HepG2 (cell line): Measurements from ENCODE around the gene COL25A1. TPM values are rescaled to one million over a fixed set of nuclear protein-coding genes. Genes with fewer than 3 reads are reported as not detected.

Source experiments
- AHDC1 ChIP-seq: sonication (generic); formaldehyde crosslinking; IDR thresholded peaks from 2 replicates; pipeline ENCODE4 v1.5.1; 2020; ENCODE audit warnings: mild to moderate bottlenecking, missing genetic modification reagents, borderline replicate concordance
- HMG20A ChIP-seq: IDR thresholded peaks from 2 replicates; pipeline ENCODE4 v1.6.1; 2016; ENCODE audit warnings: borderline replicate concordance
- MED8 ChIP-seq: sonication (generic); formaldehyde crosslinking; IDR thresholded peaks from 2 replicates; pipeline ENCODE4 v1.8.1; 2023; ENCODE audit warnings: mild to moderate bottlenecking, missing genetic modification reagents; ENCODE audit not compliant: insufficient replicate concordance
- MTF2 ChIP-seq: sonication (generic); formaldehyde crosslinking; IDR thresholded peaks from 2 replicates; pipeline ENCODE4 v1.5.0; 2020; ENCODE audit warnings: missing genetic modification reagents, borderline replicate concordance
- NAIF1 ChIP-seq: sonication (generic); formaldehyde crosslinking; IDR thresholded peaks from 2 replicates; pipeline ENCODE4 v1.5.0; 2020; ENCODE audit warnings: mild to moderate bottlenecking, missing genetic modification reagents, borderline replicate concordance
- PAWR ChIP-seq: sonication (generic); formaldehyde crosslinking; IDR thresholded peaks from 2 replicates; pipeline ENCODE4 v1.4.0; 2020; ENCODE audit warnings: missing genetic modification reagents, mild to moderate bottlenecking, borderline replicate concordance
- RBFOX2 ChIP-seq: fragments of 200-400 bp; formaldehyde crosslinking; IDR thresholded peaks from 2 replicates; pipeline ENCODE4 v1.6.1; 2017; ENCODE audit warnings: low read depth, mild to moderate bottlenecking, low read length
- SATB2 ChIP-seq: sonication (generic); formaldehyde crosslinking; IDR thresholded peaks from 2 replicates; pipeline ENCODE4 v1.5.0; 2020; ENCODE audit warnings: missing genetic modification reagents
- SETDB1 ChIP-seq: sonication (generic); formaldehyde crosslinking; IDR thresholded peaks from 2 replicates; pipeline ENCODE4 v1.5.1; 2020; ENCODE audit warnings: missing genetic modification reagents, mild to moderate bottlenecking, borderline replicate concordance
- ZNF33B ChIP-seq: sonication (generic); formaldehyde crosslinking; IDR thresholded peaks from 2 replicates; pipeline ENCODE4 v1.5.1; 2020; ENCODE audit warnings: mild to moderate bottlenecking, missing genetic modification reagents
- ZNF34 ChIP-seq: sonication (generic); formaldehyde crosslinking; IDR thresholded peaks from 2 replicates; pipeline ENCODE4 v1.4.0; 2020; ENCODE audit warnings: mild to moderate bottlenecking, missing genetic modification reagents, borderline replicate concordance
- ZNF501 ChIP-seq: sonication (generic); formaldehyde crosslinking; IDR thresholded peaks from 2 replicates; pipeline ENCODE4 v1.5.1; 2020; ENCODE audit warnings: mild to moderate bottlenecking, moderate library complexity, missing genetic modification reagents
- ZNF503 ChIP-seq: sonication (generic); formaldehyde crosslinking; IDR thresholded peaks from 2 replicates; pipeline ENCODE4 v1.4.0; 2020; ENCODE audit warnings: missing genetic modification reagents
- ZNF775 ChIP-seq: sonication (generic); formaldehyde crosslinking; IDR thresholded peaks from 2 replicates; pipeline ENCODE4 v1.4.0; 2020; ENCODE audit warnings: missing genetic modification reagents, mild to moderate bottlenecking, moderate library complexity, borderline replicate concordance
- polyA plus RNA-seq, 8 experiments: library from polyadenylated mRNA; depleted of rRNA in 3 of 8; stranded (reverse) in 7 of 8; unstranded in 1 of 8; fragments of >200 nt; fragmentation: Illumina TruSeq in 4 of 8; extraction: Trizol in 4 of 8; gene quantifications; 2 replicates each; pipeline versions ENCODE4 v1.2.1 to v1.2.3, GENCODE V29; 2011 to 2016; ENCODE audit warnings: low read depth in 4 of 8, missing spikeins in 1 of 8, mixed read lengths in 1 of 8; ENCODE audit not compliant: insufficient read depth in 1 of 8
- total RNA-seq, 5 experiments: library from RNA; depleted of rRNA; stranded (reverse); fragments of >200 nt; fragmentation: Illumina TruSeq; extraction: Trizol; gene quantifications; 2 replicates each; pipeline ENCODE4 v1.2.3, GENCODE V29; 2016; ENCODE audit warnings: low read depth in 1 of 5

The COL25A1 gene
- total and polyA plus RNA-seq, 2 of the 13 experiments (the other 11 are each of a cell fraction or from before 2014, with no cell fraction given), result not detected

GRCh38 chr4:109156356-109156755, 146.1 kb downstream of the COL25A1 start (continued):
- TF ChIP-seq AHDC1 (no peak), SETDB1 (CRISPR knock-in tag) (no peak), ZNF775 (no peak), SATB2 (no peak), ZNF501 (CRISPR knock-in tag) (no peak), RBFOX2 (no peak), PAWR (no peak), ZNF34 (CRISPR knock-in tag) (no peak), NAIF1 (CRISPR knock-in tag) (no peak), HMG20A (CRISPR knock-in tag) (no peak), MED8 (CRISPR knock-in tag) (no peak), ZNF33B (CRISPR knock-in tag) (no peak), ZNF503 (CRISPR knock-in tag) (no peak), MTF2 (CRISPR knock-in tag) (no peak)
